Activated B cell treated with CpG ODN at 0.5 μM for 24 hours (primary cell): ENCODE data around the gene MYBL2. TPM values are rescaled to one million over a fixed set of nuclear protein-coding genes. Genes with fewer than 3 reads are reported as not detected.

Experiments used
- ATAC-seq: fragments of 200-7000 bp; cut with Tn5 transposase; one replicate; pipeline ENCODE4 v1.10.0; 2021; ENCODE audit warnings: low read depth, mild to moderate bottlenecking, moderate library complexity
- CTCF ChIA-PET: fragments of 350-600 bp; sonication (Branson Sonifier 250); formaldehyde crosslinking; loops from one replicate; lab custom pipeline; 2021; ENCODE audit warnings: antibody characterized with exemption; lab: Charles Lee
- POLR2A ChIA-PET: fragments of 350-600 bp; sonication (Branson Sonifier 250); formaldehyde crosslinking; loops from one replicate; lab custom pipeline; 2021; ENCODE audit warnings: antibody characterized with exemption; lab: Charles Lee
- DNase-seq: peaks from one replicate; pipeline ENCODE4 v3.0.0; 2022
- H3K27ac Mint-ChIP-seq: one replicate; pipeline ENCODE4 v1.8.0; 2020; ENCODE audit warnings: mixed read lengths
- H3K27me3 Mint-ChIP-seq: one replicate; pipeline ENCODE4 v1.8.0; 2021; ENCODE audit warnings: mixed read lengths
- H3K36me3 Mint-ChIP-seq: one replicate; pipeline ENCODE4 v1.8.0; 2021; ENCODE audit warnings: low read depth, mixed read lengths
- H3K4me1 Mint-ChIP-seq: one replicate; pipeline ENCODE4 v1.8.0; 2021; ENCODE audit warnings: mixed read lengths
- H3K4me3 Mint-ChIP-seq: one replicate; pipeline ENCODE4 v1.8.0; 2020; ENCODE audit warnings: mild to moderate bottlenecking, mixed read lengths
- H3K9me3 Mint-ChIP-seq: one replicate; pipeline ENCODE4 v1.8.0; 2020; ENCODE audit warnings: mixed read lengths
- intact Hi-C: fragments of 100-400 bp; cut with micrococcal nuclease; formaldehyde crosslinking; loops from one replicate; pipeline ENCODE4 v1.15.1; 2024
- total RNA-seq: library from RNA; stranded (reverse); gene quantifications from 2 replicates; pipeline ENCODE4 v1.2.3, GENCODE V29; 2022
- TF ChIP-seq, protein P1 (sequence below): fragments of 200-600 bp; IDR thresholded peaks from one replicate; pipeline ENCODE4 v1.8.0; 2022; ENCODE audit warnings: antibody characterized with exemption, mild to moderate bottlenecking

The MYBL2 gene
- total RNA-seq, 1 donor from 2014 or later = 102 TPM

DNA sequence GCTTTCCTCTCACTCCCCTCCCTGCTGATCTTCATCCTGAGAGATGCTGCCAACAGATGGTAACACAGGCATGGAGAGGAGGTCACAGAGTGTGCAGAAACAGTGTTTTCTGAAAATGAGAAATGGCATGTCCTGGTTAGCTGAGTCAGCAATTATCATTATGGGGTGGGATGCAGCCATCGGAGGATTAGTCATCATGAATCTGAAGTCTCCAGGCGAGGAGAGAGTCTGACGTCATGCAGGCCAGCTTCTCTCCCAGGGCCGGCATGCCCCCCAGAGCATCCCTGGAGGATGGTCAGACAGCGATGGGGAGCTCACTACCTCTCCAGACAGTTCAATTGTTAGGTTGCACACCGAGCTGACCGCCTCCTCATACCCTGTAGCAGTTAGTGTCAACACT, 64.6 kb downstream of the MYBL2 start:
- TF ChIP-seq, protein P1, sequence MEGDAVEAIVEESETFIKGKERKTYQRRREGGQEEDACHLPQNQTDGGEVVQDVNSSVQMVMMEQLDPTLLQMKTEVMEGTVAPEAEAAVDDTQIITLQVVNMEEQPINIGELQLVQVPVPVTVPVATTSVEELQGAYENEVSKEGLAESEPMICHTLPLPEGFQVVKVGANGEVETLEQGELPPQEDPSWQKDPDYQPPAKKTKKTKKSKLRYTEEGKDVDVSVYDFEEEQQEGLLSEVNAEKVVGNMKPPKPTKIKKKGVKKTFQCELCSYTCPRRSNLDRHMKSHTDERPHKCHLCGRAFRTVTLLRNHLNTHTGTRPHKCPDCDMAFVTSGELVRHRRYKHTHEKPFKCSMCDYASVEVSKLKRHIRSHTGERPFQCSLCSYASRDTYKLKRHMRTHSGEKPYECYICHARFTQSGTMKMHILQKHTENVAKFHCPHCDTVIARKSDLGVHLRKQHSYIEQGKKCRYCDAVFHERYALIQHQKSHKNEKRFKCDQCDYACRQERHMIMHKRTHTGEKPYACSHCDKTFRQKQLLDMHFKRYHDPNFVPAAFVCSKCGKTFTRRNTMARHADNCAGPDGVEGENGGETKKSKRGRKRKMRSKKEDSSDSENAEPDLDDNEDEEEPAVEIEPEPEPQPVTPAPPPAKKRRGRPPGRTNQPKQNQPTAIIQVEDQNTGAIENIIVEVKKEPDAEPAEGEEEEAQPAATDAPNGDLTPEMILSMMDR = no peak
- POLR2A ChIA-PET = no interaction called here
- no peak for DNase-seq
- Mint-ChIP-seq H3K9me3 (no peaks in the 10 kb centered on the region), H3K4me1 (peaks cover 53% of the 10 kb centered on the region), H3K36me3 (no peaks in the 10 kb centered on the region), H3K4me3 (no peak overlapping the region), H3K27ac (no peak overlapping the region), H3K27me3 (no peaks in the 10 kb centered on the region)
- no peak for ATAC-seq
- CTCF ChIA-PET = no interaction called here
- intact Hi-C loops = loop anchor here (5.0 kb wide), 1 partner anchor 274 kb away; the partner anchor contains the start of gene SRSF6

DNA sequence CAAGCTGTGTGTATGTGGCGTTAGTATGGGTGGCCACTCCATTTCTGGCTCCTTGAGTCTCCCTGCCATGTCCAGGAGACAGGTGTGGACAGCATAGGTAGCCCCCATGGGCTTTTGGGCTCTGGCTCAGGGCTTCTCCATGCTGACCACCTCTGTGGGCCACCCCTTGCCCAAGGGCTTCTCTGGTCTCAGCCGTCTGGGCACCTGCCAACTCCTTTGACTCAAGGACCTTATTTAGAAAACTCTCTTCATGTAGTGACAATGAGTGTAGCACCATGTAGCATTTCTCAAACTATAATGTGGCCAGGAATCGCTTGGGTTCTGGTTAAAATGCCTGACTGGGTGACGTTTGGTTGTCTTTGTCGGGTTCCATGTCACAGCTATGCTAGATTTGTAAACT, 65.0 kb downstream of the MYBL2 start:
- Mint-ChIP-seq H3K4me1 (peaks cover 58% of the 10 kb centered on the region), H3K9me3 (no peaks in the 10 kb centered on the region), H3K27ac (no peak overlapping the region), H3K27me3 (no peaks in the 10 kb centered on the region), H3K36me3 (no peaks in the 10 kb centered on the region), H3K4me3 (no peak overlapping the region)
- ATAC-seq (no peak), DNase-seq (no peak)
- ChIA-PET CTCF (interaction anchor here (2.0 kb wide), 1 partner anchor 39 kb away, joined by 4 read pairs; no protein-coding TSS in a partner anchor), POLR2A (no interaction called here)
- intact Hi-C loops = loop anchor here (2.0 to 5.0 kb wide), 2 partner anchors 49 to 275 kb away; partner anchors contain the start of gene SRSF6
- TF ChIP-seq, protein P1 = no peak

DNA sequence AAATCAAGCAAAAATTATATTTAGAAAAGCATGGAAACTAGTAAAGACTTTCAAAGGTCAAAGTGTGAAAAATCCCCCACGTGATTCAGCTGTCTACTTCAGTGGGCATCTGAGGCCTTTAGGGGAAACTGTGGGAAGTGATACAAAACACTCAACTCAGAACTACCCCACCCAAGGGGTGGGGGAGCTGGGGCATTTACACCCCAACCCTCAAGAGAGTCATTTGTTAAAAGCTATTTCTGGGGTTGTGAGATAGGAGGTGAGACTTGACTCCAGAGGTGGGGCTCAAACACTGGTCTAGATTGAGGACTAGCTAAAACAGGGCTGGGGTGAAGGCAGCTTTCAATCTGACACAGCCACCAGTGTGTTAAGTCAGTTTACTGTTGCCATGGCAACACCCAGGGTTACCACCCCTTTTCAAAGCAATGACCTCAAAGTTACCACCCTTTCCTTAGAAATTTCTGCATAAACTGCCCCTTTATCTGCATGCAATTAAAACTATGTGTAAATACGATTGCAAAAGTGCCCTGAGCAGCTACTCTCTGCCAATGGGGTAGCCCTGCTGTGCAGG, 69.8 kb downstream of the MYBL2 start:
- peak; percentile 83 for ATAC-seq

DNA sequence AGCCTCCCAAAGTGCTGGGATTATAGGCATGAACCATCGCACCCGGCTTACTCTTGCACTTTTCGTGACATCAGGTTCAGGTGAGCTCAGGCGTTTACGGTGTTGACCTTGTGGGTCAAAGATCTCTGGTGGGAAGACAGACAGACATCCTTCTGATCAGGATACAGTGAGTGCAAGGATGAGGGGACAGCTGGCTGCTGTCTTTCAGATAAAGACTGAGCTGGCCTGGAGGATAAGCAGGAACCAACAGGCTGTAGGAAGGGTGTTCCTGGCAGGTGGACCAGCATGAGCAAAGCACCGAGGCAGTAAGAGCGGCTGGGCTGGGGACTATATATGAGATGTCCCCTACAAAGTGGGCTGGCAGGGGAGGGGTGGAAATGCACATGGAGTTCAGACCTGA, 71.0 kb downstream of the MYBL2 start:
- H3K36me3 Mint-ChIP-seq = no peaks in the 10 kb centered on the region
- no peaks in the 10 kb centered on the region for H3K9me3 Mint-ChIP-seq
- no peaks in the 10 kb centered on the region for H3K27me3 Mint-ChIP-seq
- POLR2A ChIA-PET = no interaction called here
- CTCF ChIA-PET = interaction anchor here (1.1 to 1.2 kb wide), 2 partner anchors 12 to 46 kb away, joined by 3 to 6 read pairs; no protein-coding TSS in a partner anchor
- TF ChIP-seq, protein P1 = no peak
- no peak overlapping the region for H3K4me3 Mint-ChIP-seq
- peaks cover 35% of the 10 kb centered on the region for H3K4me1 Mint-ChIP-seq
- no peak overlapping the region for H3K27ac Mint-ChIP-seq
- ATAC-seq (no peak), DNase-seq (no peak)
- intact Hi-C loops = no loop called here

More for the DNA sequence above, 69.8 kb downstream of the MYBL2 start:
- Mint-ChIP-seq H3K4me1 (peaks cover 44% of the 10 kb centered on the region), H3K4me3 (peak overlapping the region; percentile 35), H3K9me3 (no peaks in the 10 kb centered on the region), H3K27me3 (no peaks in the 10 kb centered on the region), H3K36me3 (no peaks in the 10 kb centered on the region), H3K27ac (peak overlapping the region; percentile 62)
- POLR2A ChIA-PET = interaction anchor here (0.5 to 1.6 kb wide), 10 partner anchors 8 to 1223 kb away, joined by 3 to 12 read pairs (median 4); partner anchors contain the start of gene IFT52
- DNase-seq = no peak
- intact Hi-C loops = loop anchor here (1.0 kb wide), 1 partner anchor 15 kb away; no protein-coding TSS in a partner anchor
- CTCF ChIA-PET = interaction anchor here (1.1 to 2.3 kb wide), 3 partner anchors 14 to 198 kb away, joined by 3 to 18 read pairs (median 6); no protein-coding TSS in a partner anchor
- TF ChIP-seq, protein P1 = no peak

DNA sequence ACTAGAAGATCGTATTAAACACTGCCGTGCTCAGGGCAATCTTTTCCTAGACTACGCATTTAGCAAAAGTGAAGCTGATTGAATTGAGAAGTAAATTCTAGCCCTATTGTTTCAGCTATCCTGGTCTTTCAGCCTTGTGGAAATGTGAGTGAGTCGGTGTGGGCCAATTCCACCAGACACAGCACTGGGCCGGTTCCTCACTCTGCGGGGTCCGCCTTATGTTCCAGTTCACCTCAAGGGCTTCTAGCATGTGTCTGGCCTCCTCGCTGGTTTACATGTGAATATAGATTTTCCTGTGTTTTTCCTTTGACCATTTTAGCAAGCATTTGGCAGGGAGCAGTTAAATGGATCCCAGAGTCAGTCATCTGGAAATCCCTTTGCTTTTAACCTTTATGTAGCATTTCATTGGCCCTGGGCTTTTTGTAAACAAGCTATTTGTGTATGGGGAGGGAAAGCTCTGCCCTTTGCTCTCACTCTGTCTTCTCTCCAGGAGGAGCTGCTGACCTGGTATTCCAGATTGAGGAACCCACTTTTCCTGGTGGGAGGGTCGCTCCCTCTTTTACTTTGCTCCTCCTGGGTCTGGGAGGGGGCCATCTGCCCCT, 72.3 kb downstream of the MYBL2 start:
- Mint-ChIP-seq H3K27me3 (no peaks in the 10 kb centered on the region), H3K9me3 (no peaks in the 10 kb centered on the region), H3K4me3 (no peak overlapping the region), H3K27ac (no peak overlapping the region), H3K4me1 (peaks cover 22% of the 10 kb centered on the region), H3K36me3 (no peaks in the 10 kb centered on the region)
- intact Hi-C loops = no loop called here
- no peak for ATAC-seq
- ChIA-PET POLR2A (interaction anchor here (1.5 kb wide), 1 partner anchor 12 kb away, joined by 3 read pairs; no protein-coding TSS in a partner anchor), CTCF (no interaction called here)
- TF ChIP-seq, protein P1 = no peak
- DNase-seq = no peak
